Measurements from ENCODE around the gene AP1M2.

AP1M2 gene

DNA sequence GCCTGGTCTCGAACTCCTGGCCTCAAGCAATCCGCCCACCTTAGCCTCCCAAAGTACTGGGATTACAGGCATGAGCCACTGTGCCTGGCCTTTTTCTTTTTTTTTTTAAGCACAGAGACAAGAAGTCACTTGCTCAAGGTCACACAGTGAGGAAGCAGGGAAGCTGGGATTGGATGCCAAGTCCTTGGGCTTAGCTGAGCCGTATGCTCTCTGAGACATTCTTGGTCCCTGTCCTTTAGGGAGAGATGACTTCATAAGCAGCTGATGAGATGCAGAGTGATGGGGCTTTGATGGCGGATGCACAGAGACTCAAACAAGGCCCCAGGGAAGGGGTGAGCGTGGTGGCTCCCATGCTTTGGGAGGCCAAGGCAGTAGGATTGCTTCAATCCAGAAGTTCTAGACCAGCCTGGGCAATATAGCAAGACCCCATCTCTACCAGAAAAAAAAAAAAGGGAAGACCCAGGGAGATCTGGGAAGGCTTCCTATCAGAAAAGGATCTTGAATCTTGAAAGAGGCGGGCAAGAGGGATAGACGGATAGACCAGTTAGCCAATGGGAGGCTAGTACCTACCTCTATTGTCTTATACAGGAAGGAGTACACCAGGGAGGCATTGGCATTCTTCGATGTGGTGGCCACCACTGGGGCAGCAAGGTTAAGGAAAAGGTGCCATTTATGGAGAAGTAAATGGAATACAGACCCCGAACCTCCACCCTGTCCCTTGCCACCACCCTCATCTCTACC is 3.9 kb downstream of the AP1M2 start:
- Histone ChIP-seq H3K79me2 (no peaks in the 10 kb centered on the region), H2AFZ (no peak overlapping the region), H3K4me3 (ENCODE audit: low read depth, low read length) (no peak overlapping the region), H3K4me1 (no peaks in the 10 kb centered on the region), H3K9me3 (ENCODE audit: control insufficient read depth, low read length) (no peaks in the 10 kb centered on the region), H3K36me3 (ENCODE audit: control insufficient read depth, insufficient read depth, low read length) (no peaks in the 10 kb centered on the region), H3K27ac (no peak overlapping the region), H3K4me2 (ENCODE audit: low read length) (no peak overlapping the region), H3K9ac (no peak overlapping the region), H3K27me3 (ENCODE audit: control insufficient read depth, insufficient read depth, low read length) (no peaks in the 10 kb centered on the region)
- TF ChIP-seq, protein P1, sequence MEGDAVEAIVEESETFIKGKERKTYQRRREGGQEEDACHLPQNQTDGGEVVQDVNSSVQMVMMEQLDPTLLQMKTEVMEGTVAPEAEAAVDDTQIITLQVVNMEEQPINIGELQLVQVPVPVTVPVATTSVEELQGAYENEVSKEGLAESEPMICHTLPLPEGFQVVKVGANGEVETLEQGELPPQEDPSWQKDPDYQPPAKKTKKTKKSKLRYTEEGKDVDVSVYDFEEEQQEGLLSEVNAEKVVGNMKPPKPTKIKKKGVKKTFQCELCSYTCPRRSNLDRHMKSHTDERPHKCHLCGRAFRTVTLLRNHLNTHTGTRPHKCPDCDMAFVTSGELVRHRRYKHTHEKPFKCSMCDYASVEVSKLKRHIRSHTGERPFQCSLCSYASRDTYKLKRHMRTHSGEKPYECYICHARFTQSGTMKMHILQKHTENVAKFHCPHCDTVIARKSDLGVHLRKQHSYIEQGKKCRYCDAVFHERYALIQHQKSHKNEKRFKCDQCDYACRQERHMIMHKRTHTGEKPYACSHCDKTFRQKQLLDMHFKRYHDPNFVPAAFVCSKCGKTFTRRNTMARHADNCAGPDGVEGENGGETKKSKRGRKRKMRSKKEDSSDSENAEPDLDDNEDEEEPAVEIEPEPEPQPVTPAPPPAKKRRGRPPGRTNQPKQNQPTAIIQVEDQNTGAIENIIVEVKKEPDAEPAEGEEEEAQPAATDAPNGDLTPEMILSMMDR (IDR thresholded peaks at IDR 0.05) = no peak

- no peaks in the 10 kb centered on the region for H3K4me1 ChIP-seq
- H3K9me3 ChIP-seq (ENCODE audit: control insufficient read depth, low read length) = no peaks in the 10 kb centered on the region
- no peak overlapping the region for H3K9ac ChIP-seq
- no peak overlapping the region for H3K4me3 ChIP-seq (ENCODE audit: low read depth, low read length)
- H3K36me3 ChIP-seq (ENCODE audit: control insufficient read depth, insufficient read depth, low read length) = no peaks in the 10 kb centered on the region
- no peak overlapping the region for H3K27ac ChIP-seq
- H2AFZ ChIP-seq = no peak overlapping the region
- TF ChIP-seq, protein P1 (IDR thresholded peaks at IDR 0.05) = no peak
- H3K79me2 ChIP-seq = no peaks in the 10 kb centered on the region
- H3K4me2 ChIP-seq (ENCODE audit: low read length) = no peak overlapping the region
- H3K27me3 ChIP-seq (ENCODE audit: control insufficient read depth, insufficient read depth, low read length) = no peaks in the 10 kb centered on the region
Measured at GRCh38 chr19:10582091-10582490, 5.0 kb downstream of the AP1M2 start.

GRCh38 chr19:10580979-10581631 is 6.0 kb downstream of the AP1M2 start:
- H3K27me3 ChIP-seq (ENCODE audit: control insufficient read depth, insufficient read depth, low read length) = no peaks in the 10 kb centered on the region
- peak overlapping the region; percentile 6 for H2AFZ ChIP-seq
- H3K9me3 ChIP-seq (ENCODE audit: control insufficient read depth, low read length) = no peaks in the 10 kb centered on the region
- TF ChIP-seq, protein P1 (IDR thresholded peaks at IDR 0.05) = peak; percentile 99
- H3K4me2 ChIP-seq (ENCODE audit: low read length) = no peak overlapping the region
- no peak overlapping the region for H3K9ac ChIP-seq
- H3K4me3 ChIP-seq (ENCODE audit: low read depth, low read length) = no peak overlapping the region
- H3K79me2 ChIP-seq = no peaks in the 10 kb centered on the region
- H3K4me1 ChIP-seq = no peaks in the 10 kb centered on the region
- H3K36me3 ChIP-seq (ENCODE audit: control insufficient read depth, insufficient read depth, low read length) = no peaks in the 10 kb centered on the region
- no peak overlapping the region for H3K27ac ChIP-seq

DNA sequence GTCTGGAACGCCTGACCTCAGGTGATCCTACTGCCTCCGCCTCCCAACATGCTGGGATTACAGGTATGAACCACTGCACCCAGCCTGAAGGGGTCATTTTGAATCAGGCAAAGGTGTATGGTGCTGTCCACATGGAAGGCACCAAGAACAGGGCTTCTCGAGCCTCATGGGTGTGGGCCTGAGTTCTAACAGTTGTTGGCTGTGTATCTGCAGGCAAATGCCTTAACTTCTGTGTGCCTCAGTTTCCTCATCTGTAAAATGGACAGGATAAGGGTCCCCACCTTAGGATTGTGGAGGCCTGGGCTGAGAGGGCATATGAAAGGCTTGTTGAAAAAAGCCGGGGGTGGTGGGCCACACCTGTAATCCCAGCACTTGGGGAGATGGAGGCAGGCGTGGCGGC is 9.2 kb downstream of the AP1M2 start:
- Histone ChIP-seq H3K9me3 (ENCODE audit: control insufficient read depth, low read length) (no peaks in the 10 kb centered on the region), H3K27me3 (ENCODE audit: control insufficient read depth, insufficient read depth, low read length) (no peaks in the 10 kb centered on the region), H3K4me3 (ENCODE audit: low read depth, low read length) (no peak overlapping the region), H3K4me1 (no peaks in the 10 kb centered on the region), H3K9ac (no peak overlapping the region), H3K79me2 (no peaks in the 10 kb centered on the region), H3K27ac (no peak overlapping the region), H3K36me3 (ENCODE audit: control insufficient read depth, insufficient read depth, low read length) (no peaks in the 10 kb centered on the region), H2AFZ (no peak overlapping the region), H3K4me2 (ENCODE audit: low read length) (no peak overlapping the region)
- TF ChIP-seq, protein P1 (IDR thresholded peaks at IDR 0.05) = no peak
